ENCODE results near the gene POLQ. TPM values are rescaled to one million over a fixed set of nuclear protein-coding genes. Genes with fewer than 3 reads are reported as not detected.
"Not testable (repeated sequence)": the region's sequence is repeated elsewhere in the genome, so short reads cannot be mapped to it uniquely, and the experiment has no call there.

POLQ gene
- total RNA-seq, 1 experiment from 2014 or later = 18.2 TPM

DNA sequence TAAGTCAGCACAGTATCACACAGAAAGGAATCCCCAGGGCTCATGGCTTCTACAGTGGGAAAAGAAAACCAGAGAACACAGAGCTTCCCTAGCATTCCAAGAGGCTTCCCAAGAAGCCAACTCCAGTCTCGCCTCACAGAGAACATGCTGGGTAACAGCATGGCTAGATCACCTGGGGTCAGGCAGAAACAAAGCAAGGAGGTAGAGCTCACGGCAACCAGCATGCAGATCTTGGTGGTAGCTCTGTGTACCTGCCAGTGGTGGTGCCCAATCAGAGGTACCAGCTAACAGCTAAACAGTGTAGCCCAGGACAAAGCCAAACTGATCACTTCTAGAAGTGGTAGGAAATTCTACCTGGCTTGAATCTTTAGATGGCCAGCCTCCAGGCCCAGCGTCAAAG lies 31.3 kb downstream of the POLQ start:
- DNase-seq (ENCODE audit: low read depth) = no peak

DNA sequence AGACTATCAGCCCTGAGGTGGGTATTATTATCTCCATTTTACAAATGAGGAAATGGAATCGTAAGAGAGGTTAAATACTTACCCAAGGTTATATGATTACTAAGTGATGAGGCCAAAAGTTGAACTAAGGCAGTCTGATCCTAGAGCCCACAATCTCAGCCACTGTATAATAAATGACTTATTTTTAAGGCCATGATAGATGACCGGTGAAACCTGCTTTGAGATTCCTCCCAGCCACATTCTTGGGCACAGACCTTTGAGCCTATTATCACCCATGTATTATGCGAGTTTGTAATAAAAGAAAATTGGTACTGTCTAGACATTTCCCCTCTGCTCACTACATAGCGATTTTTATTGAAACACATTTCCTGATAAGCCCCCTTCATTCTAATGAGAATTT lies 37.4 kb downstream of the POLQ start:
- no peak for DNase-seq (ENCODE audit: low read depth)

- no peak for DNase-seq (ENCODE audit: low read depth)
Measured at GRCh38 chr3:121505256-121505655, 40.5 kb downstream of the POLQ start.

GRCh38 chr3:121504618-121505017 lies 41.2 kb downstream of the POLQ start:
- no peak for DNase-seq (ENCODE audit: low read depth)

DNA sequence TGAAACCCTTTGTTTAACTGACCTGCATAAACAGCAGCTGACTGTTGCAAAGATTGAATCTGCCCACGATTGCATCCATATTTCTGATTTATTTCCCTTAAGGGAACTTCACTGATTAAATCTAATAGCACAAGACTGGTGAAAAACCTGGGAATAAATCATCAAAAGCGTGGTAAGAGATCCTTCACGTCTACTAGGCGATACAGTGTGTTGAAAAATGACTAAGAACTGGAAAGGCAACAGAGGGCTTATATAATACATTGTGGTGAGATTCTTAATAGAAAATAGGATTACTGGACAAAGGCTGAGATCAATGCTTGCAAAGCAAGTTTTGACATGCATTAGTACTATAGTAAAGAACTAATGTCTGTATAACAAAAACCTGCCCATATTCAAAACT lies 49.0 kb downstream of the POLQ start:
- DNase-seq (ENCODE audit: low read depth) = no peak

GRCh38 chr3:121493431-121493830 lies 52.4 kb downstream of the POLQ start:
- no peak for DNase-seq (ENCODE audit: low read depth)

DNA sequence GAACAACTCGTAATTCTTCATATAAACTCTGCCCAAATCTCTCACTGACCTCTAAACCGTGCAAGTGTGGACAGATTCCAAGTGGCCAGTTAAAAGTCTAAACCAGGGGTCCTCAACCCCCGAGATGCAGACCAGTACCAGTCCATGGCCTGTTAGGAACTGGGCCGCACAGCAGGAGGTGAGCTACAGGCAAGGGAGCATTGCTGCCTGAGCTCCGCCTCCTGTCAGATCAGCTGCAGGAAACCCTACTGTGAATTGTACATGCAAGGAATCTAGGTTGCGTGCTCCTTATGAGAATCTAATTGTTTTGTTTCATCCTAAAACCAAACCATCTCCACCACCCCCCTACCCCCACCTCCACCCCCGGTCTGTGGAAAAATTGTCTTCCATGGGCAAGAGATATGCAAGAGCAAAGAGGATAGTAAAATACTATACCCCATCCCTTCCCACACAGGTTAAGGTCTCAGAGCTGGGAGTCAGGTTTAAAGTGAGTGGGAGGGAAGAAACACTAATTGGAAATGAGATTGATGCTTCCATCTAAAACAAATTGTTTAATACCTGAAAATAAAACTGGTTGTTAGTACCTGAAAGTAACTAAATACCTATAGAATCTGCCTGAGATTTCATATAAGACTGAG lies 54.0 kb downstream of the POLQ start:
- DNase-seq (ENCODE audit: low read depth) = no peak

DNA sequence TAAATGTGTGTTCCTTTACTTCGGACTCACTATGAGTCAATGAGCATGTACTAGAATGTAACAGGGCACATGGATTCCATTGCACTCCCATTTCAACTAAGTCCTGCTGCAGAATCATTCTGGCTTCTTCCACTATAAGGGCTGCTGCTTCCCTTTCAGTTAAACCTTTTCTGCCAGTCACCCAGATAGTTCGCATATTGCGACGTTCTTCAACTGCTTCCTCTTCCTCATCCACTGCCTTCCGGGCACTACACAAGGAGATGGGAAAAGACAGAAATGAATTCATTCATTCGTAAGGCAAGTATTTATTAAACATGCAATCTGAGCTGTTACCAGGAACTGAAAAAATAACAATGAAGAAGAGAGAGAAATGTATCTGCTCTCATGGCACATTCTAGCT lies 55.6 kb downstream of the POLQ start:
- DNase-seq (ENCODE audit: low read depth) = no peak

- DNase-seq (ENCODE audit: low read depth) = peak; percentile 8
Measured at GRCh38 chr3:121488628-121489027, 57.2 kb downstream of the POLQ start.

DNA sequence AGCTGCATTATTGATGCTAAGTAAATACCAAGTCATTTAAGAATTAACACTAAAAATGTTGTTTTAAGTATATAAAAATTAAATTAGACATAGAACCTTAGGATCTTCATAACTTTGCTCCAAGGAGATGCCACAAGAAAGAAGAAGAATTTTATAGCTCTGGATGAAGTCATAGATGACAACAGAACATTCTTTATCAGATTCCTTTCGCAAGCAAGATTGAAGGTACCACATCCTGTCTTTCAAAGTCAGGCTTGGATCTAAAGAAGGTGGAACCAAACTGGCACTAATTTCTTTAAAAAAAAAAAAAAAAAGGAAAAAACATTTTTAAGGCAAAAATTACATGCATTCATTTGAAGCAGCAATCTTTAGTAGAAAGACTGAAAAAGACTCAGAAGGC lies 62.5 kb downstream of the POLQ start:
- peak; percentile 71 for DNase-seq (ENCODE audit: low read depth)

GRCh38 chr3:121482660-121483059 lies 63.1 kb downstream of the POLQ start:
- peak; percentile 90 for DNase-seq (ENCODE audit: low read depth)

DNA sequence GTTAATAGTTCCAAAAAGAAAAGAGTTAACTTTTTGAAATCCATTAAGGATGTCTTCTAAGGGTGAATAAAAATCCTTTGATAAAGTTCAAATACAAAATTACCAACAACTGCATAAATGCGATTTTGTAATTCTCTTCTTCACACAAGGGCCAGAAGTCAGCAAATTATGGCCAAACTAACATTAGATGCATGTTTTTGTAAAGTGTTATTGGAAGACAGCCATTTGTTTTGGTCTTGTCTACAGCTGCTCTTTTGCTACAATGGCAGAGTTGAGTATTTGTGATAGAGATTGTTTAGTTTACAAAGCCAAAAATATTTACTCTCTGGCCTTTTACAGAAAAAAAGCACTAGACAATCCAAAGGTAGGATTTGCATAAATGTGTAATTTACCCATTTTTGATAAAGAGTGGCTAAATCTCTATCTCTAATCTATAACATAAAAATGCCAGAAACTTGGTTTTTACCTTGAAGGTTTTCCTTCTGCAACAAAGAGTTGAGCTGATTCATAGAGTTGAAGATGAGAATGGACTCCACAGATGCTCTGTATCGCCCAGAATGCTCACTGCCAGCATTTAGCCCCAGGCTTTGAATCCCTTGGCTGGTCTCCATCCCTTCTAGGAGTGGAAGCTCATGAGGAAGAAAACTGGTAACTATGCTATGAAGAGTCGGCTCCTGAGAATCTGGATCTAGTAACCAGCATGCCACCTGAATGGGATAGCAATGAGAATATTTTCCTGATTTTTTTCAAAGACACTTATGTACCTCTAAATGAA lies 64.5 kb downstream of the POLQ start:
- DNase-seq (ENCODE audit: low read depth) = no peak

GRCh38 chr3:121477589-121477988 lies 68.2 kb downstream of the POLQ start:
- DNase-seq (ENCODE audit: low read depth) = peak; percentile 49

DNA sequence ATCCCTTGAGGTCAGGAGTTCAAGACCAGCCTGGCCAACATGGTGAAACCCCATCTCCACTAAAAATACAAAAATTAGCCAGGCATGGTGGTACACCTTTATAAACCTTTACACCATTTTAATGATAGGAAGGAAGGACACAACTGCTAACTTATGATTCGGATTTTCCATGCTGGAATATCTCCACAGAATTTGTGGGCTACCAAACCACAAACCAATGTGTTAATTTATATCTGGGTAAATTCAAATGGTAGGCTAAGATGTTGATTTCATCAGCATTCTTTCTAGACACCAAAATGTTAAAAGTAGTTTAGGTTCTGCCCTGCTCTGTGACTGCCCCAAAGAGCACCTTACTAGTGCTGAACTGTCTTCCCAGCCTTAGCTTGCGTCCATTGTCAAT lies 72.8 kb downstream of the POLQ start:
- DNase-seq (ENCODE audit: low read depth) = no peak

GRCh38 chr3:121467085-121467484 lies 78.7 kb downstream of the POLQ start:
- no peak for DNase-seq (ENCODE audit: low read depth)

GRCh38 chr3:121463745-121464144 lies 82.0 kb downstream of the POLQ start:
- no peak for DNase-seq (ENCODE audit: low read depth)

GRCh38 chr3:121462565-121462964 lies 83.2 kb downstream of the POLQ start:
- no peak for DNase-seq (ENCODE audit: low read depth)

- not testable (repeated sequence) for DNase-seq (ENCODE audit: low read depth)
Measured at GRCh38 chr3:121451752-121452151, 94.0 kb downstream of the POLQ start.

GRCh38 chr3:121443456-121443855 lies 102.3 kb downstream of the POLQ start:
- no peak for DNase-seq (ENCODE audit: low read depth)

- peak; percentile 21 for DNase-seq (ENCODE audit: low read depth)
Measured at GRCh38 chr3:121436641-121437040, 109.1 kb downstream of the POLQ start.

DNA sequence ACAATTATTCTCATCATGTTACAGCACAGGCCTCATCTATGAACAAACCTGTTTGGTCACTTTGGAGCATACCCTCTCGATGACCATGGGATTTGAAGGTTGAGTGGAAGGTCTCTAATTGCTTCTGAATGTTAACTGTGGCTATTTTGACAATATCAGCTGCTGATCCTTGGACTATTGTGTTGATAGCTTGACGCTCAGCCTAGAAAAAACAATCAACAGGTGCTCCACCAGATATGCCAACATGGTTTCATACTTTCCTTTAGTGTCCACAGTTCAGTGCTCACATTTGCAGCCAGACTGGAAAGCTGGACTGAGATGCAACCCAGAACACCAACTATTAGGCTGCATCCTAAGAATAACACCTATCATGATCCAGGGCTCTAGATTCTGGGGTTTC lies 109.7 kb downstream of the POLQ start:
- DNase-seq (ENCODE audit: low read depth) = no peak

DNA sequence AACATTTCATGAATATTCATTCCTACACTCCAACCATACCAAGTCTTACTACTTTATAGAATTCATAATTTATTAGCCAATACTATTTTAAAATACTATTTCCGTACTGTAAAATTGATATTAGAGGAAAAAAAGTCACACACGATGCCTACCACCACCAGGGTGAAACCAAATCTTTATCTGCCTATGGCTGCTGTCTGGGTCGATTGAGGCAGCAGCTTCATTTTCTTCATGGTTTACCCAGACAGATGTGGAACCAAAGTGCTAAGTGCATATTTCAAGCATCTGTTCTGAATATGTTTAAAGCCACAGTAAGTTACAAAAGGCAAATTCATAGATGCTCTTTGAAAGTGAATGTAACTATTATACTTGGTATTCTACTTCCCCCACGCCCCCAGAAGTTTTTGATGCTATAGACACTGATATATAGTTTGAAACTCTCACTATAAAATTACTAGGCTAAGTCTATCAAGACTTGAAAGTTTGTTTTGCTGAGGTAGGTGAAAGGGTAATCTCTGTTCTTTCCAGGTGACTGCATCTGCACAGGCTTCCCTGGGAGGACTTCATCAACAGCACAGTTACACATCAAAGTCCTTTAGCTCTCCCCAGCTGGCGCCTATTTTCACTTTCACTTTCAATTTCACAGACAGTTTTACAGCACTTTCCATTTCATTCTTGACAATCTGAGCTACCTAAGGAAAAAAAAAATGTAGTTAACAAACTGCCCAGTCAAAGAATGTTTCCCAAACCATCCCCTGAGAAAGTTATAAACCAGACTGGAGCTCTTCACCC lies 113.9 kb downstream of the POLQ start:
- peak; percentile 42 for DNase-seq (ENCODE audit: low read depth)

Data from HT1080 (cell line).